Mesendoderm (in vitro differentiated cells): ENCODE measurements around the gene PDIA4.

Source experiments
- DNase-seq: peaks from one replicate; pipeline ENCODE4 v3.0.0; 2013
- H2AK5ac ChIP-seq: 2 replicates; pipeline ENCODE4 v1.6.1; 2013; ENCODE audit warnings: low read length, inconsistent platforms
- H2BK120ac ChIP-seq: 2 replicates; pipeline ENCODE4 v1.6.1; 2013; ENCODE audit warnings: low read depth, mild to moderate bottlenecking, low read length, moderate library complexity, mixed read lengths
- H2BK15ac ChIP-seq: replicated peaks from 2 replicates; pipeline ENCODE4 v1.6.1; 2013; ENCODE audit warnings: low read depth, mild to moderate bottlenecking, moderate library complexity
- H2BK5ac ChIP-seq: 2 replicates; pipeline ENCODE4 v1.6.1; 2013; ENCODE audit warnings: low read length, inconsistent platforms
- H3K18ac ChIP-seq: 2 replicates; pipeline ENCODE4 v1.6.1; 2013; ENCODE audit warnings: mild to moderate bottlenecking, low read length, mixed read lengths
- H3K23ac ChIP-seq: one replicate; pipeline ENCODE4 v1.6.1; 2013; ENCODE audit warnings: low read length
- H3K27ac ChIP-seq: 2 replicates; pipeline ENCODE4 v1.5.1; 2013; ENCODE audit warnings: low read depth, mild to moderate bottlenecking, inconsistent platforms, low read length, moderate library complexity
- H3K27me3 ChIP-seq: 2 replicates; pipeline ENCODE4 v1.6.1; 2013; ENCODE audit warnings: low read length, control low read depth, mild to moderate bottlenecking, inconsistent platforms; ENCODE audit not compliant: insufficient read depth, poor library complexity
- H3K36me3 ChIP-seq: 2 replicates; pipeline ENCODE4 v1.6.1; 2013; ENCODE audit warnings: low read length, inconsistent platforms; ENCODE audit not compliant: control insufficient read depth, insufficient read depth
- H3K4ac ChIP-seq: one replicate; pipeline ENCODE4 v1.6.1; 2013; ENCODE audit warnings: low read depth, mild to moderate bottlenecking, low read length, moderate library complexity
- H3K4me1 ChIP-seq: 2 replicates; pipeline ENCODE4 v1.6.1; 2013; ENCODE audit warnings: low read depth, low read length, inconsistent platforms; ENCODE audit not compliant: control insufficient read depth
- H3K4me2 ChIP-seq: 2 replicates; pipeline ENCODE4 v1.6.1; 2013; ENCODE audit warnings: low read length
- H3K4me3 ChIP-seq: 2 replicates; pipeline ENCODE4 v1.5.1; 2013; ENCODE audit warnings: mild to moderate bottlenecking, low read length
- H3K56ac ChIP-seq: one replicate; pipeline ENCODE4 v1.6.1; 2013; ENCODE audit warnings: low read length
- H3K79me1 ChIP-seq: 2 replicates; pipeline ENCODE4 v1.6.1; 2013; ENCODE audit warnings: low read length, inconsistent platforms
- H3K79me2 ChIP-seq: 2 replicates; pipeline ENCODE4 v1.6.1; 2013; ENCODE audit warnings: mild to moderate bottlenecking, low read length; ENCODE audit not compliant: control insufficient read depth, insufficient read depth
- H3K9ac ChIP-seq: 2 replicates; pipeline ENCODE4 v1.6.1; 2013; ENCODE audit warnings: low read length, inconsistent platforms
- H4K5ac ChIP-seq: one replicate; pipeline ENCODE4 v1.6.1; 2013; ENCODE audit warnings: low read length
- H4K8ac ChIP-seq: one replicate; pipeline ENCODE4 v1.6.1; 2013; ENCODE audit warnings: low read depth, mild to moderate bottlenecking, control low read depth, low read length, moderate library complexity
- WGBS: extraction: QIAGEN DNeasy Blood & Tissue Kit; methylation state at CpG from one replicate; pipeline ENCODE4 v1.1.7; 2013; ENCODE audit warnings: low lambda C conversion rate, missing lambda C conversion rate; ENCODE audit not compliant: insufficient coverage; ENCODE audit errors: extremely low coverage; 5-methylcytosine and 5-hydroxymethylcytosine counted together

PDIA4 gene

GRCh38 chr7:148972375-148972774 is 55.9 kb downstream of the PDIA4 start:
- no peak for DNase-seq
- no CpG with 5 or more reads among the region's 7 CpGs for WGBS
- no peak overlapping the region for H2BK15ac ChIP-seq

GRCh38 chr7:148967602-148968001 is 60.7 kb downstream of the PDIA4 start:
- H3K4me3 ChIP-seq = no peak overlapping the region
- H3K56ac ChIP-seq = no peak overlapping the region
- no peak overlapping the region for H3K23ac ChIP-seq
- no peaks in the 10 kb centered on the region for H3K36me3 ChIP-seq
- no peak overlapping the region for H4K5ac ChIP-seq
- no peak overlapping the region for H3K4ac ChIP-seq
- H3K79me1 ChIP-seq = no peaks in the 10 kb centered on the region
- no peak overlapping the region for H3K4me2 ChIP-seq
- no peak for DNase-seq
- no peak overlapping the region for H4K8ac ChIP-seq
- H3K9ac ChIP-seq = no peak overlapping the region
- H3K4me1 ChIP-seq = no peaks in the 10 kb centered on the region
- WGBS = no CpG with 5 or more reads among the region's 3 CpGs
- no peak overlapping the region for H2BK120ac ChIP-seq
- H3K27me3 ChIP-seq = no peaks in the 10 kb centered on the region
- no peak overlapping the region for H2BK5ac ChIP-seq
- H3K18ac ChIP-seq = no peak overlapping the region
- no peak overlapping the region for H3K27ac ChIP-seq
- H3K79me2 ChIP-seq = no peaks in the 10 kb centered on the region
- H2BK15ac ChIP-seq = no peak overlapping the region
- no peak overlapping the region for H2AK5ac ChIP-seq

More at GRCh38 chr7:148972375-148972774, 55.9 kb downstream of the PDIA4 start:
- no peak overlapping the region for H3K23ac ChIP-seq
- H3K4me3 ChIP-seq = no peak overlapping the region
- no peak overlapping the region for H3K4ac ChIP-seq
- no peak overlapping the region for H3K27ac ChIP-seq
- H2AK5ac ChIP-seq = no peak overlapping the region
- H3K9ac ChIP-seq = no peak overlapping the region
- H3K36me3 ChIP-seq = no peaks in the 10 kb centered on the region
- H3K18ac ChIP-seq = no peak overlapping the region
- no peaks in the 10 kb centered on the region for H3K4me1 ChIP-seq
- no peak overlapping the region for H3K4me2 ChIP-seq
- no peak overlapping the region for H3K56ac ChIP-seq
- H4K5ac ChIP-seq = no peak overlapping the region
- H3K79me1 ChIP-seq = no peaks in the 10 kb centered on the region
- H3K79me2 ChIP-seq = no peaks in the 10 kb centered on the region
- H4K8ac ChIP-seq = no peak overlapping the region
- no peaks in the 10 kb centered on the region for H3K27me3 ChIP-seq
- no peak overlapping the region for H2BK5ac ChIP-seq
- H2BK120ac ChIP-seq = no peak overlapping the region

GRCh38 chr7:148967032-148967372 is 61.3 kb downstream of the PDIA4 start:
- Histone ChIP-seq H3K27me3 (no peaks in the 10 kb centered on the region), H3K36me3 (no peaks in the 10 kb centered on the region), H2AK5ac (no peak overlapping the region), H4K8ac (no peak overlapping the region), H3K4me1 (no peaks in the 10 kb centered on the region), H3K23ac (no peak overlapping the region), H3K4me2 (no peak overlapping the region), H3K56ac (no peak overlapping the region), H2BK120ac (no peak overlapping the region), H3K79me1 (no peaks in the 10 kb centered on the region), H3K4ac (no peak overlapping the region), H3K18ac (no peak overlapping the region), H3K79me2 (no peaks in the 10 kb centered on the region), H3K4me3 (no peak overlapping the region), H4K5ac (no peak overlapping the region), H2BK15ac (no peak overlapping the region), H3K27ac (no peak overlapping the region), H2BK5ac (no peak overlapping the region), H3K9ac (no peak overlapping the region)
- DNase-seq = no peak
- no CpG with 5 or more reads among the region's 13 CpGs for WGBS

DNA sequence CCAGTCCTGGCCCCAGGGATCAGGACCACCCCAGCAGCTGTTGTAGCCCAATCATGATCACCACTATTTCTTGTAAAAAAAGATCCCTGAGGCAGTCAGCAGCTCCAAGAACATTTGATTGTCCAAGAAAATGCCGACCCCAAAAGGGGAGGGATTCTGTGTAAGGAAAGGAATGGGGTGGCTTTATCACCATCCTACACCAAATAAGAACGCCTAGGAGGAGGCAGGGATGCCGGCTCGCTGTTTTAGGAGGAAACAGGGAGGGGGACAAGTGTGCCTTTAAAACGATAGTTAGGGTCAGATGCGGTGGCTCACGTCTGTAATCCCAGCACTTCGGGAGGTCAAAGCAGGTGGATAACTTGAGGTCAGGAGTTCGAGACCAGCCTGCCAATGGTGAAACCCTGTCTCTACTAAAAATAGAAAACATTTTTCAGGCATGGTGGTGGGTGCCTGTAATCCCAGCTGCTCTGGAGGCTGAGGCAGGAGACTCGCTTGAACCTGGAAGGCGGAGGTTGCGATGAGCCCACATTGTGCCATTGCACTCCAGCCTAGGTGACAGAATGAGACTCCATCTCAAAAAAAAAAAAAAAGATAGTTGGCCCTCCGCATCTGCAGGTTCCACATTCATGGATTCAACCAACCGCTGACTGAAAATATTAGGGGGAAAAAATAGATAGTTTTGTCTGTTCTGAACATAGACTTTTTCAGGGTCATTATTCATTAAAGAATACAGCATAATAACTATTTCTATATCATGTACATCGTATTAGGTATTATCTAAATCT is 63.6 kb downstream of the PDIA4 start:
- DNase-seq = no peak
- Histone ChIP-seq H3K79me1 (no peaks in the 10 kb centered on the region), H3K79me2 (no peaks in the 10 kb centered on the region), H3K27me3 (no peaks in the 10 kb centered on the region), H3K27ac (no peak overlapping the region), H3K9ac (no peak overlapping the region), H2BK5ac (no peak overlapping the region), H3K23ac (no peak overlapping the region), H4K5ac (no peak overlapping the region), H3K18ac (no peak overlapping the region), H3K4me3 (no peak overlapping the region), H3K36me3 (no peaks in the 10 kb centered on the region), H3K4me1 (no peaks in the 10 kb centered on the region), H2BK120ac (no peak overlapping the region), H2BK15ac (no peak overlapping the region), H2AK5ac (no peak overlapping the region), H3K56ac (no peak overlapping the region), H4K8ac (no peak overlapping the region), H3K4me2 (no peak overlapping the region), H3K4ac (no peak overlapping the region)
- WGBS = no CpG with 5 or more reads among the region's 15 CpGs

DNA sequence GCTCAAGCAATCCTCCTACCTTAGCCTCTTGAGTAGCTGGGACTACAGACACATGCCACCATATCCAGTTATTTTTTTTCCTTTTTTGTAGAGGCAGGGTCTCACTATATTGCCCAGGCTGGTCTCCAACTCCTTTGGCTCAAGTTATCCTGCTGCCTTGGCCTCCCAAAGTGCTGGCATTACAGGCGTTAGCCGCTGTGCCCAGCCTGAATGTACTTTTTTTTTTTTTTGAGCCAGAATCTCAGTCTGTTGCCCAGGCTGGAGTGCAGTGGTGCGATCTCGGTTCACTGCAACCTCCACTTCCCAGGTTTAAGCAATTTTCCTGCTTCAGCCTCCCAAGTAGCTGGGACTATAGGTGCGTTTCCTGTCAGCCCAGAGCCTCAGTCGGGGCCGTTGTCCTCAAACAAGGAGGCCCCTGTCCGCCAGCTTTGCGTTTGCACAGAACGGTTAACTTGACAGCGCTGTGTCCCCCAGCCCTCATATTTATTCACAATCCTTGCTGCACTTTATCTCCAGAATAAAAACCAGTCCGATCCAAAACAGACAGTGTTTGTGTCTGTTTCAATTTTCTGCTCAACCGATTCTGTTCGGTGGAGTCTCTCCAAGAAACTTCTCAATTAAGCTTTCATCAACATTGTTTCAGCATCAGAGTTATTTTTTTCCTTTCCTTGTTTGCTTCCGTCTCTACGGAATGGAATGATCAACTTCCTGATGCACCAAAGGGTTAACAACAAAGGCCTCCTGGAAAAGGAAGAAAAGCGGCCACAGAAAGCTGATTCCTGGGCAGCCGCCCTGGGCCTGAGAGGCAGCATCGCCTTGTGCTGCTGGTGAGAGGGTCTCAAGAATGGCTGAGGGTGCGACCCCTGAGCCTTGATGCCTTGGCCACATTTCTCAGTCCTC is 64.5 kb downstream of the PDIA4 start:
- H2BK5ac ChIP-seq = no peak overlapping the region
- no peak overlapping the region for H3K23ac ChIP-seq
- H3K27me3 ChIP-seq = no peaks in the 10 kb centered on the region
- no peak overlapping the region for H4K8ac ChIP-seq
- H2BK15ac ChIP-seq = no peak overlapping the region
- no peak overlapping the region for H3K56ac ChIP-seq
- H3K4ac ChIP-seq = no peak overlapping the region
- H2AK5ac ChIP-seq = no peak overlapping the region
- H3K4me2 ChIP-seq = no peak overlapping the region
- no peak overlapping the region for H3K18ac ChIP-seq
- no CpG with 5 or more reads among the region's 20 CpGs for WGBS
- H4K5ac ChIP-seq = no peak overlapping the region
- no peak overlapping the region for H3K27ac ChIP-seq
- H3K79me1 ChIP-seq = no peaks in the 10 kb centered on the region
- H3K36me3 ChIP-seq = no peaks in the 10 kb centered on the region
- H3K4me3 ChIP-seq = no peak overlapping the region
- H3K9ac ChIP-seq = no peak overlapping the region
- no peaks in the 10 kb centered on the region for H3K79me2 ChIP-seq
- no peak overlapping the region for H2BK120ac ChIP-seq
- H3K4me1 ChIP-seq = no peaks in the 10 kb centered on the region
- DNase-seq = no peak
